DMS 273 (cell line): ENCODE data around the gene TSHZ2.
"Not testable (repeated sequence)": the region's sequence is repeated elsewhere in the genome, so short reads cannot be mapped to it uniquely, and the experiment has no call there.

Experiments
- DNase-seq: peaks from one replicate; lab custom pipeline; 2025; ENCODE audit not compliant: unreplicated experiment; lab: John Stamatoyannopoulos, UW

Gene TSHZ2

GRCh38 chr20:53334861-53335260 is 362.7 kb downstream of the TSHZ2 start:
- DNase-seq, result no peak

- peak; percentile 32 for DNase-seq
Measured at GRCh38 chr20:53335555-53335954, 363.4 kb downstream of the TSHZ2 start.

DNA sequence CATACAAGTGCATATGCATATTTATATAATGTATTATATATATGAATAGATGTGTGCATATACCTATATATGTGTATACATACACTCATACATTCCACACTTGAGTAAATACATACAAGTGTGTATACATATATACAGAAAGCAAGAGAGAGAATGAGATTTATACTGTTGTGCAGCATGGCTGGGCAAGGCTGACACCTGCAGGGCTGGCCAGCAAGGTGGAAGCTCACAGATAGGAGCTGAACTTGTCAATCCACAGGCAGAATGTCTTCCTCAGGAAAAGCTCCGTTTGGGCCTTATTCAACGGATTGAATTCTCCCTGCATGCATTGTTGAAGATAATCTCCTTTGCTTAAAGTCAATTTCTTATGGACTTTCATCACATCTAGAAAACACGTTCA is 364.7 kb downstream of the TSHZ2 start:
- DNase-seq, result peak; percentile 11

DNA sequence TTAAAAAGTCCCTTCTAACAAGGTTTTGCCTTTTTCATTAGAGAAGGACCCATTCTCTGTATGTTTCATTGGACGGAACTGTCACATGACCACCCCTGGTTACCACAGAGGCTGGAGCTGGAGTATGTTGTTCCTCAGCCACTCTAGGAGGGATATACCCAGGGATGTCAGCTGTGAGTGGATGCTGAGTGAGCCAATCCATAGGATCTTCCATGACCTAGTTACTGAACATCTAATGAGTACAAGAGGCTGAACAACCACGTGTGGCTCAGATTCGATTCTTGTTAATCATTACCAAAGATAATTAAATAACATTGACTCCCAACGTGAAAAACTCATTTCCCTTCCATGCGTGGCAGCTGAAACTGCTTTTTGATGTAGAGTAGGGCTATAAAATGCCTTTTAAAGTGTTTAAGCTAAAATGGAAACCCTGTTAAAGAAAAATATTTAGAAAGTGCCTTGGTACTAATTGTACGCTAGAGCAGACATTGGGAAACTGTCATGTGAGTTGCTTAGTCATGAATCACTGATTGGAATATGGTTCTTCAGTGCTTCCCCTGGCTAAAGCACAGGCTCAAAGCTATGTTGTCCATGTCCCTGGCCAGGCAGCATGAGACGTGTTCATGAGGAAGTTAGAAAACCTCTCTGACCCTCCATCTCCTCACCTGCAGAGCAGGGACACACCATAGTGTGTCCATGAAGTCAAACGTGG is 365.4 kb downstream of the TSHZ2 start:
- DNase-seq, result no peak

DNA sequence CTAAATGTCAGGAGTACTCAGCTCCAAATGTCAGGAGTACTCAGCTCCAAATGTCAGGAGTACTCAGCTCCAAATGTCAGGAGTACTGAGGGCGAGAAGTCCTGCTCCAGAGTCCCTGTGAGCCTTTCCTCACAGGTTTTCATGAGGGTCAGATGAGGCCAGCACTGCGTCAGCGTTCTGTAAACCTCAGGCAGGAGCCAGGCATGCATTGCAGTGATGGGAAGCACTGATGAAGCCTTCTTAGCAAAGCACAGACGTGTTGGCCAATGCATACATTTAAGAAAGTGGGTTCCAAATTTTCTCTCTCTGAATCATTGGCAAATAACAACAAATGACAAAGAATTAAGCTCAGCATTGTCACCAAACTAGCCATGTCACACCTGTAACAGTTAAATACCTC is 366.6 kb downstream of the TSHZ2 start:
- DNase-seq, result no peak

- DNase-seq, result no peak
Measured at GRCh38 chr20:53342429-53342828, 370.3 kb downstream of the TSHZ2 start.

GRCh38 chr20:53343448-53343847 is 371.3 kb downstream of the TSHZ2 start:
- no peak for DNase-seq

DNA sequence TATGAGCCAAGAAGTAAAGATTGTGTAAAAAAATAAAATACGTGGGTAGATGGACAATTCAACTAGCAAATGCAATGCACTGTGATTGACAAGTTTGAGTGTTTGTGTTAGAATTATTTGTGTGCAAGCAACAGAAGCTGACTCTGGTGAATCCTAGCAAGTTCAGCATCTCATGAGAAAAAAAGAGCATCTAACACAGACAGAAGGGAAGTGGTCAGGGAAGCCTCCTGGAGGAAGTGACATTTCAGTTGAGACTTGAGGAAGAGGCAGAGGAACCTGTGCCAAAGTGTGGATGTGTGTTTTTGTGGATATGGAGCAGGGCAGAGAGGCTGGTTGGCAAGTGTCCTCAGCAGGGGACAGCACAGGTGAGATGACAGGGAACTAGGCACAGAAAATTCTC is 372.7 kb downstream of the TSHZ2 start:
- DNase-seq, result no peak

DNA sequence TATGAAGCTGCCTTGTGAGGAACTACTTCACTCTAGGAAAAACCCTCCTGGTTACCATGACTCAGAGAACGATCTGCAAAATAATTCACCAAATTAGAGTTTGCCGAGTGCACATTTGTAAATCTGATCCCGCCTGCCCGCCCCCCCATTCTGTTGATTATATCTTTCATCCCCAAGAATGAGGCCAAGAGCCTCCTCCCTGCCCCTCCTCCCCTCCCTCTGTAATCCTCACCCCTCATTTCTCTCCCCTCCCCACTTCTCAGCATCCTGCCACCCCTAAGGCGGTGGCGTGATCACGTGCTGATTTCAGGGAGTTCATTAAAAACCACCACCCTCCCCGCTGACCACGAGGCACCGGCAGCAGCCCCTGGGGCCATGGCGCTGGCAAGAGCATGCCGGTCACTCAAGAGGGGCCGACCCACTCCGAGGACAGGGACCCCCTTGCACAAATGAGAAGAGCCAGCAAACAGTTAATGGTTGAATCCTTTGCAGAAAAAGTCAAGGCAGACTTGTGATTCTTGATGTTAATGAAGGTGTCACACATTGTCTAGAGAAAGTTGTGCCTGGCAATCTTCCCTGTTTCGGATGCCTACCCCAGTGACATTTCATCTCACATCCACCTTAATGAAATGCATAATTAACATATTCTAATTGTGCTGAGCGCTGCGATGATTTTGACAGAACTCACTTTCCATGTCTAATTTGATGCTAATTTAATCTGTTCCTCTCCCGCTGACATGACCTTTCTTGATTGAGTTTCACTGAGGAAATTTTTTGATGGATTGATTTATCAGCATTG is 373.6 kb downstream of the TSHZ2 start:
- no peak for DNase-seq

DNA sequence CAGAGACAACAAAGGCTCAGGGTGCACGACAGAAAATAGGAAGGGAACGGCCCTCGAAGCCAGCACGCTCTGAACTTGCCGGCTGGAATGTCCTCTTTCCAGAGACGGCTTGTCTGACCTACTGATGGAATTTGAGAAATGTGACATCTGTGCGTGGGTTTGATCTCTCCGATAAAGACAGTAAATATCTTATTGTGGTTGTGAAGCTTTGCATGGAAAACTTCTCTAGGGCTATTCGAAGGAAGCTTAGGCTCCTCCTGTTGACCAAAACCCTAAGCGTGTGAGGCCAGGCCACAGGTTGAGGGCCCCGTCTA is 374.1 kb downstream of the TSHZ2 start:
- DNase-seq, result no peak

DNA sequence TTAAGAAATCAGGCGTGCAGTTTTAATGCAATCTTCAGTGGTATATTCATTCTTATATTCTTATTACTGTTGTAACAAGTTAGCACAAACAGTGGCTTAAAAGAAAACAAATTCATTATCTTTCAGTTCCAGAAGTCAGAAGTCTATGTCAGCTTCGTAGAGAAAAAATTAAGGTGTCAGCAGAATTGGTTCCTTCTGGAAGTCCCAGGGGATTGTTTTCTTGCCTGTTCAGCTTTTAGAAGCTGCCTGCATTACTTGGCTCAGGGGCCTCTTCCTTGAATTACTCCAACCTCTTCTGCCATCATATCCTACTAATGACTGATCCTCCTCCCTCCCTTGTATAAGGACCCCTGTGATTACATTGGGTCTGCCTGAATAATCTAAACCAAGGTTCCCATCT is 377.6 kb downstream of the TSHZ2 start:
- no peak for DNase-seq

DNA sequence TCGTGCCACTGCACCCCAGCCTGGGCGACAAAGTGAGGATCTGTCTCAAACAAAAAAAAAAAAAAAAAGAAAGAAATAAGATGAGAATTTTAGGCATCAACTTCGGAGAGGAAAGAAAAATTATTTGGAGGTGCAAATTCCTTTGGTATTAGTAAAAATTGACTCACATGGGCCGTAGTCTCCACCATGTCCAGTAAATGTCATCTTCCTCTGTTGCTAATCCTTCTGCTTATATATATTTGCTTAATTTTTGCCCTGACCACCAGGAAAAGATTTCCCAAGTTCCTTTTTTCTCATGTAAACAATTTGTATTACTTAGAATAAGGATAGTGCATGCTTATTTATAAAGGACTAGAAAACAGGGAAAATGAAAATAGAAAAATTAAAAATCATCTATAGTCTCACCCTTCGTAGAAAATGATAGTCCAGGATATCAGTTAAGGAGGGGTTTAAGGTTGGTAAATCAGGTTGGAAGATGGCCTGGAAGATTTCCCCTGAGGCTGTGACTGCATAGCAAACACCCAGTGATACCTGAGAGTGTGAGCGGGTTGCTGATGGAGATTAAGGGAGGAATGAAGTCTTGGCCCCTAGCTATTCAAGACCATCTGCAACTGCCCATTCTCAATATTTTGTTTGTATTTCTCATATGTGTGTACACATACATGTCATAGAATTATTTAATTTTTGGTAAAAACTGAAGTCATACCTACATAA is 380.7 kb downstream of the TSHZ2 start:
- no peak for DNase-seq

- no peak for DNase-seq
Measured at GRCh38 chr20:53354314-53354713, 382.2 kb downstream of the TSHZ2 start.

GRCh38 chr20:53355790-53356189 is 383.6 kb downstream of the TSHZ2 start:
- no peak for DNase-seq

- no peak for DNase-seq
Measured at GRCh38 chr20:53359425-53359824, 387.3 kb downstream of the TSHZ2 start.

DNA sequence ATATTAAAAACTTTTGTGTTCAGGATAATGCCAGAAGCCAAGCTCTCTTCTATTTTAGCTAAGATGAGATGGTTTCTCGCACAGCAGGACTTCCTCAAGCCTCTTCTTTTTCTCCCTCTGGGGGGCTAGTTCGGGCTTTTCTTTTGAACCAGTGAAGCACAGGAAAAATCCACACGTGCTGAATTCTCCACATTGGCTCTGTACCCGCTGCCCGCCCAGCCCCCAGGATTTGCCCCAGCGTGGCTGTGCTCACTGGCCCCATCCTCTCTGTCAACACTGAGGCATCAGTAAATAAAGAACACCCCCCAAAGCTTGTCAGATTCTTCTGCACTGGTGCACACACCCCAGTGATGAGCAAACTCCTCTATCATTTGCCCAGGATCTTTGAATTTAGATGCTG is 388.7 kb downstream of the TSHZ2 start:
- no peak for DNase-seq

- no peak for DNase-seq
Measured at GRCh38 chr20:53362736-53363135, 390.6 kb downstream of the TSHZ2 start.

DNA sequence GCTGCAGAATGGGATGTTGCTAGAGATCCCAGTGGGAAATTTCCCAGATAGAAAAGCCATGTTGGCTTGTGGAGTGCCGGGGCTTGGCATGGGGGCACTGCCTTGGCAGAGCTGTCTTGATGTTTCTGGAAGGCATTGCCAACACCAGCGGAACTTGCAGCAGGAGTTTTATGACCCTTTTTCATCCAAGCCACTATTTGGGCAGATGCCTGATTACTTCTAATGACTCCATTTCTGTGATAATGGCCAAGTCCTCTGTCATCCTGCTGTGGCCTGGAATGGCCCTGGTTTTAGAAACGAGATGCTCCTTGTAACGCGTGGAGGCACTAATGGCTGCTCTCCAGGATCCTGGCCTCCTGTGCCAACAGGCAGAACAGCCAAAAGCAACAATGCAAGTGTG is 392.5 kb downstream of the TSHZ2 start:
- DNase-seq, result no peak

DNA sequence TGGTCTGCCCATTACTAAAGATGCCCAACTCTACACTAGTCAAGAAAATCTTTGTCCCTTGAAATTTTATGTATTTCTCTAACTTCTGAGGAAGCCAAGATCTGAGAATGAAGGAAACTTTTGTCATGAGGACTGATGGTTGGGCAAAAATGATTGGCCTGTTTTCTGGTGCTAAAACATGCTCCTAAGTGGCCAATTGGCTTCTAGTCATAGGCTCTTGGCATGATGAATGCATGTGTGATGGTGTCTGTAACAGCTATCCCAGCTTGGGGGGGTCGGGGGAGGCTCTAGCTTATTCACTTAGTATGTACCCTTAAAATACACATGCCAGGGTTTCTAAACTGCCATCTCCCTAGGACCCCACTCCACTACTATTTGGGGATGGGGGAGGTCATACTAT is 392.9 kb downstream of the TSHZ2 start:
- DNase-seq, result no peak

GRCh38 chr20:53365539-53366075 is 393.4 kb downstream of the TSHZ2 start:
- DNase-seq, result no peak

DNA sequence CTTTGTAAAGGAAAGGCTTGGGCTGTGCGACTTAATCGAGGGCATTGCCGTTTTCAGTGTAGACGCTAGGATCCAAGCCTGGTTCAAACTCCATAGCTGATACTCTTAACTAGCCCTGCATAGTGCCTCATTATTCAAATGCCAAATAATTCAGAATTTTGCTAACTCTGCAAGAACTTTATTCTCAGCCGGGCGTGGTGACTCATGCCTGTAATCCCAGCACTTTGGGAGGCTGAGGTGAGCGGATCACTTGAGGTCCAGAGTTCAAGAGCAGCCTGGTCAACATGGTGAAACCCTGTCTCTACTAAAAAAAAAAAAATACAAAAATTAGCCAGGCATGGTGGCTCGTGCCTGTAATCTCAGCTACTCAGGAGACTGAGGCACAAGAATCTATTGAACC is 394.8 kb downstream of the TSHZ2 start:
- DNase-seq, result not testable (repeated sequence)

DNA sequence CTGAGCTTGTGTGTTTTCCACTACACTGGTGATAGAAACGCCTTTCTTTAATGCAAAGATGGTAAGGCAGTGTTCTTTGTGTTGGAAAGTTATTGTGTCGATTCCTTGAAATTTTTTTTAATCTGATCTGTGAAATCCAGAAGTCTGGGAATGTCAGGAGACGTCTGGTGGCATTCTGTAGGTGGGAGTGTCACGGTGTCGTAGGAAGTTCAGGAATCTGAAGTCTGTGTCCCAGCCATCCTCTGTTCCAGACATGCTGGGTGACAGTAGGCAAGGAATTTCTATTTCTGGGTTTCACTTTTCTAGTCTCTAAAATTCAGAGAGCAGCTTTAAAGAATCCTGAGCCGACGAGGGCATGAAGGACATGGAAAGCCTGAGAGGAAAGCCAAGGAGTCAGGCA is 397.7 kb downstream of the TSHZ2 start:
- DNase-seq, result no peak
